Measurements from ENCODE around the gene MINDY3. TPM values are rescaled to one million over a fixed set of nuclear protein-coding genes. Genes with fewer than 3 reads are reported as not detected.

The MINDY3 gene
- total and polyA plus RNA-seq, 2 donors from 2014 or later = 22.2 to 31.5 TPM

- Histone ChIP-seq H3K4me1 (ENCODE audit: control insufficient read depth in 2 of 3, insufficient read depth in 2 of 3, low read depth in 1 of 3, low read length in 3 of 3) (no peaks in the 10 kb centered on the region), H3K36me3 (ENCODE audit: control insufficient read depth in 2 of 3, insufficient read depth in 3 of 3, low read length in 3 of 3) (no peaks in the 10 kb centered on the region), H3K27me3 (ENCODE audit: control insufficient read depth, insufficient read depth, low read length) (no peaks in the 10 kb centered on the region), H3K27ac (ENCODE audit: low read depth in 2 of 2, low read length in 2 of 2) (no peak overlapping the region), H3K4me3 (ENCODE audit: low read length in 3 of 3) (no peak overlapping the region), H3K9me3 (ENCODE audit: control insufficient read depth in 2 of 3, insufficient read depth in 1 of 3, low read length in 3 of 3) (no peaks in the 10 kb centered on the region), H3K9ac (ENCODE audit: low read length in 3 of 3) (no peak overlapping the region)
- no peak for TF ChIP-seq CTCF (IDR thresholded peaks at IDR 0.05; ENCODE audit: borderline replicate concordance, extremely low read depth, insufficient read depth)
- FAIRE-seq = peak; percentile 55
- intact Hi-C loops (cut with DNase I) = no loop called here
- no peak for DNase-seq
Observed at GRCh38 chr10:15817409-15818046, 42.8 kb downstream of the MINDY3 start.

GRCh38 chr10:15815242-15815885 lies 44.9 kb downstream of the MINDY3 start:
- Histone ChIP-seq H3K9ac (ENCODE audit: low read length in 3 of 3) (no peak overlapping the region), H3K9me3 (ENCODE audit: control insufficient read depth in 2 of 3, insufficient read depth in 1 of 3, low read length in 3 of 3) (no peaks in the 10 kb centered on the region), H3K36me3 (ENCODE audit: control insufficient read depth in 2 of 3, insufficient read depth in 3 of 3, low read length in 3 of 3) (no peaks in the 10 kb centered on the region), H3K4me3 (ENCODE audit: low read length in 3 of 3) (no peak overlapping the region), H3K4me1 (ENCODE audit: control insufficient read depth in 2 of 3, insufficient read depth in 2 of 3, low read depth in 1 of 3, low read length in 3 of 3) (no peaks in the 10 kb centered on the region), H3K27ac (ENCODE audit: low read depth in 2 of 2, low read length in 2 of 2) (no peak overlapping the region), H3K27me3 (ENCODE audit: control insufficient read depth, insufficient read depth, low read length) (no peaks in the 10 kb centered on the region)
- FAIRE-seq (no peak), DNase-seq (no peak)
- intact Hi-C loops (cut with DNase I) = no loop called here
- no peak for TF ChIP-seq CTCF (IDR thresholded peaks at IDR 0.05; ENCODE audit: borderline replicate concordance, extremely low read depth, insufficient read depth)

- TF ChIP-seq CTCF (IDR thresholded peaks at IDR 0.05; ENCODE audit: borderline replicate concordance, extremely low read depth, insufficient read depth) = no peak
- Histone ChIP-seq H3K36me3 (ENCODE audit: control insufficient read depth in 2 of 3, insufficient read depth in 3 of 3, low read length in 3 of 3) (no peaks in the 10 kb centered on the region), H3K27me3 (ENCODE audit: control insufficient read depth, insufficient read depth, low read length) (no peaks in the 10 kb centered on the region), H3K4me1 (ENCODE audit: control insufficient read depth in 2 of 3, insufficient read depth in 2 of 3, low read depth in 1 of 3, low read length in 3 of 3) (no peaks in the 10 kb centered on the region), H3K27ac (ENCODE audit: low read depth in 2 of 2, low read length in 2 of 2) (no peak overlapping the region), H3K9ac (ENCODE audit: low read length in 3 of 3) (no peak overlapping the region), H3K4me3 (ENCODE audit: low read length in 3 of 3) (no peak overlapping the region), H3K9me3 (ENCODE audit: control insufficient read depth in 2 of 3, insufficient read depth in 1 of 3, low read length in 3 of 3) (no peaks in the 10 kb centered on the region)
- intact Hi-C loops (cut with DNase I) = no loop called here
- FAIRE-seq (no peak), DNase-seq (no peak)
Observed at GRCh38 chr10:15814565-15814964, 45.7 kb downstream of the MINDY3 start.
